ENCODE data around the gene P4HTM. TPM values are rescaled to one million over a fixed set of nuclear protein-coding genes. Genes with fewer than 3 reads are reported as not detected.

The P4HTM gene
- total RNA-seq (2022) (18.8 and 26.1 TPM in 2 replicates), Bru-seq, nascent RNA (percentile 55 among the genes with signal in this experiment), BruChase-seq, experiment 1, labeled RNA remaining after a 6-hour chase (percentile 62 among the genes with signal in this experiment), BruChase-seq, experiment 2, labeled RNA remaining after a 2-hour chase (percentile 56 among the genes with signal in this experiment)
- long read RNA-seq, transcript P4HTM-202 (9 exons, 2,127 nt): major isoform, 52 of 78 reads
- long read RNA-seq, transcript P4HTM-205 (8 exons, 2,796 nt): minor isoform, 13 of 78 reads
- long read RNA-seq, partial matches to known transcripts: 6 of 78 reads
- long read RNA-seq, other reads (novel, unspliced or antisense): 7 of 78 reads

- Mint-ChIP-seq H3K4me3 (ENCODE audit: unreplicated experiment) (peak within 1 kb of the TSS; percentile 89), H3K27me3 (ENCODE audit: insufficient read depth, unreplicated experiment) (no peaks in the 10 kb centered on the region), H3K4me1 (ENCODE audit: insufficient read depth, unreplicated experiment) (peaks cover 29% of the 10 kb centered on the region), H3K9me3 (ENCODE audit: unreplicated experiment) (no peaks in the 10 kb centered on the region), H3K36me3 (ENCODE audit: insufficient read depth, unreplicated experiment) (peaks cover 12% of the 10 kb centered on the region), H3K27ac (ENCODE audit: low read depth, unreplicated experiment) (peak within 1 kb of the TSS; percentile 71)
- TF ChIP-seq, protein P1, sequence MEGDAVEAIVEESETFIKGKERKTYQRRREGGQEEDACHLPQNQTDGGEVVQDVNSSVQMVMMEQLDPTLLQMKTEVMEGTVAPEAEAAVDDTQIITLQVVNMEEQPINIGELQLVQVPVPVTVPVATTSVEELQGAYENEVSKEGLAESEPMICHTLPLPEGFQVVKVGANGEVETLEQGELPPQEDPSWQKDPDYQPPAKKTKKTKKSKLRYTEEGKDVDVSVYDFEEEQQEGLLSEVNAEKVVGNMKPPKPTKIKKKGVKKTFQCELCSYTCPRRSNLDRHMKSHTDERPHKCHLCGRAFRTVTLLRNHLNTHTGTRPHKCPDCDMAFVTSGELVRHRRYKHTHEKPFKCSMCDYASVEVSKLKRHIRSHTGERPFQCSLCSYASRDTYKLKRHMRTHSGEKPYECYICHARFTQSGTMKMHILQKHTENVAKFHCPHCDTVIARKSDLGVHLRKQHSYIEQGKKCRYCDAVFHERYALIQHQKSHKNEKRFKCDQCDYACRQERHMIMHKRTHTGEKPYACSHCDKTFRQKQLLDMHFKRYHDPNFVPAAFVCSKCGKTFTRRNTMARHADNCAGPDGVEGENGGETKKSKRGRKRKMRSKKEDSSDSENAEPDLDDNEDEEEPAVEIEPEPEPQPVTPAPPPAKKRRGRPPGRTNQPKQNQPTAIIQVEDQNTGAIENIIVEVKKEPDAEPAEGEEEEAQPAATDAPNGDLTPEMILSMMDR (IDR thresholded peaks at IDR 0.05; ENCODE audit: unreplicated experiment): peak; percentile 13
- BruUV-seq (replicated peaks): no TSS peak
- intact Hi-C loops (cut with micrococcal nuclease): loop anchor here (2.0 kb wide), 3 partner anchors 17 to 459 kb away; partner anchors contain the start of gene WDR6
- peak; percentile 82 for DNase-seq (ENCODE audit: unreplicated experiment)
- ChIA-PET CTCF (interaction anchor here (0.7 to 5.7 kb wide), 12 partner anchors 9 to 459 kb away, joined by 3 to 38 read pairs (median 3); partner anchors contain the start of genes DALRD3, IMPDH2, NDUFAF3 and QRICH1), POLR2A (interaction anchor here (0.7 to 7.4 kb wide), 12 partner anchors 10 to 361 kb away, joined by 3 to 131 read pairs (median 4); partner anchors contain the start of genes ARIH2, DALRD3, IMPDH2 and LAMB2)
Observed at GRCh38 chr3:48989796-48990635, at the start of gene P4HTM. Gene P4HTM, plus strand, starts transcription at chr3:48990241. Its CDS starts 16 bp downstream, at chr3:48990257.

GRCh38 chr3:48945432-48945831 is 44.6 kb upstream of the P4HTM start:
- Mint-ChIP-seq H3K4me1 (ENCODE audit: insufficient read depth, unreplicated experiment) (peaks cover 11% of the 10 kb centered on the region), H3K27ac (ENCODE audit: low read depth, unreplicated experiment) (no peak overlapping the region), H3K9me3 (ENCODE audit: unreplicated experiment) (no peaks in the 10 kb centered on the region), H3K27me3 (ENCODE audit: insufficient read depth, unreplicated experiment) (no peaks in the 10 kb centered on the region), H3K4me3 (ENCODE audit: unreplicated experiment) (no peak overlapping the region), H3K36me3 (ENCODE audit: insufficient read depth, unreplicated experiment) (peaks cover 36% of the 10 kb centered on the region)
- BruUV-seq (replicated peaks): no TSS peak
- no peak for DNase-seq (ENCODE audit: unreplicated experiment)
- POLR2A ChIA-PET: interaction anchor here (0.7 kb wide), 2 partner anchors 16 to 22 kb away, joined by 3 read pairs; no protein-coding TSS in a partner anchor
- intact Hi-C loops (cut with micrococcal nuclease): no loop called here
- CTCF ChIA-PET: no interaction called here
- TF ChIP-seq, protein P1 (IDR thresholded peaks at IDR 0.05; ENCODE audit: unreplicated experiment): no peak

DNA sequence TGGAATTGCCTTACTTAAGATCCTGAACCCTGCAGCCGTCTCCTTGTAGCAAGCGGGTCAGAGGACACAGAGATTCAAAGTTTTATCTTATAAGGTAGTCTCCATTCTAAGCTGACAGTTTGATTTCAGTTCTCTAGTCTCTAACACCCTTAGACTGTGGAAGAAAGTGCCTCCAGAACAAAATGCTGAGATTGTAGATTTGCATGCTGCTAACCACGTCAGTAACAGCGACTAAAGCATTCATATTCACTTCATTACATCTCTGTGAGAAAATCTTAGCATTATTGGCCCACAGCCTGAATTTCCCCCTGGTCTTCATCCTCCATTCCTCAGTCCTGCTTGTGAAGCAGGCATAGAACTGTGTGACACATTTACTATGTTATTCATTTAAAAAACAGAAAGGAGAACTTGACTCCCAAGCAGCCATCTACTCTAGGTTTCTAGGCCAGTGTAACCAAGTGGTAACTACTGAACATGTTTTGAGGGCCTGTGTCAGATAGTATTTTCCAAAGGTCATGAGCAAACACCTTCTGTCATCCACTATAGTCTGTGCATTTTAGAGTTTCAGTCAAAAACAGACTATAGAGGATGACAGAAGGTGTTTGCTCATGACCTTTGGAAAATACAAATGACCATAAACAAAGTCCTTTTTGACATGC is 44.0 kb upstream of the P4HTM start:
- TF ChIP-seq, protein P1 (IDR thresholded peaks at IDR 0.05; ENCODE audit: unreplicated experiment): no peak
- intact Hi-C loops (cut with micrococcal nuclease): no loop called here
- Mint-ChIP-seq H3K36me3 (ENCODE audit: insufficient read depth, unreplicated experiment) (peaks cover 34% of the 10 kb centered on the region), H3K4me3 (ENCODE audit: unreplicated experiment) (no peak overlapping the region), H3K27me3 (ENCODE audit: insufficient read depth, unreplicated experiment) (no peaks in the 10 kb centered on the region), H3K27ac (ENCODE audit: low read depth, unreplicated experiment) (peak overlapping the region; percentile 14), H3K4me1 (ENCODE audit: insufficient read depth, unreplicated experiment) (peaks cover 11% of the 10 kb centered on the region), H3K9me3 (ENCODE audit: unreplicated experiment) (no peaks in the 10 kb centered on the region)
- DNase-seq (ENCODE audit: unreplicated experiment): no peak
- ChIA-PET CTCF (no interaction called here), POLR2A (no interaction called here)
- BruUV-seq (replicated peaks): no TSS peak

All from MCF 10A (cell line).